HG03565 (cell line): ENCODE data around the gene BOD1L1.
A peak's percentile ranks its signal among the peaks of the same experiment; 100 is the strongest.

Source experiments
- ATAC-seq: cut with Tn5 transposase; IDR thresholded peaks from one replicate; pipeline ENCODE4 v1.9.1; 2021; ENCODE audit warnings: mild to moderate bottlenecking, moderate library complexity; ENCODE audit not compliant: unreplicated experiment

Gene BOD1L1

GRCh38 chr4:13541176-13541604, 86.3 kb downstream of the BOD1L1 start:
- no peak for ATAC-seq

GRCh38 chr4:13540446-13541175, 86.9 kb downstream of the BOD1L1 start:
- no peak for ATAC-seq

GRCh38 chr4:13539619-13540445, 87.7 kb downstream of the BOD1L1 start:
- no peak for ATAC-seq

- ATAC-seq = no peak
Observed at GRCh38 chr4:13539047-13539618, 88.4 kb downstream of the BOD1L1 start.

- ATAC-seq = no peak
Observed at GRCh38 chr4:13538427-13538973, 89.0 kb downstream of the BOD1L1 start.

GRCh38 chr4:13537832-13538177, 89.7 kb downstream of the BOD1L1 start:
- ATAC-seq = no peak

GRCh38 chr4:13537011-13537831, 90.3 kb downstream of the BOD1L1 start:
- ATAC-seq = no peak

GRCh38 chr4:13536607-13537006, 90.9 kb downstream of the BOD1L1 start:
- no peak for ATAC-seq

- no peak for ATAC-seq
Observed at GRCh38 chr4:13535708-13536361, 91.7 kb downstream of the BOD1L1 start.

GRCh38 chr4:13535118-13535517, 92.4 kb downstream of the BOD1L1 start:
- no peak for ATAC-seq

- no peak for ATAC-seq
Observed at GRCh38 chr4:13534344-13535063, 93.0 kb downstream of the BOD1L1 start.

GRCh38 chr4:13533670-13534343, 93.7 kb downstream of the BOD1L1 start:
- ATAC-seq = no peak

GRCh38 chr4:13531625-13531998, 95.9 kb downstream of the BOD1L1 start:
- ATAC-seq = no peak

- no peak for ATAC-seq
Observed at GRCh38 chr4:13530823-13531624, 96.5 kb downstream of the BOD1L1 start.

GRCh38 chr4:13529128-13529919, 98.2 kb downstream of the BOD1L1 start:
- ATAC-seq = no peak

- no peak for ATAC-seq
Observed at GRCh38 chr4:13528821-13529127, 98.8 kb downstream of the BOD1L1 start.

GRCh38 chr4:13527981-13528820, 99.3 kb downstream of the BOD1L1 start:
- peak; percentile 76 for ATAC-seq
